Endothelial cell of umbilical vein (primary cell): Measurements from ENCODE around the gene SNAI3. TPM values are rescaled to one million over a fixed set of nuclear protein-coding genes. Genes with fewer than 3 reads are reported as not detected.

Source experiments
- BruUV-seq: library from RNA; stranded (reverse); fragments of 400-500 nt; replicated peaks from 2 replicates; lab custom pipeline; 2021; lab: Mats Ljungman, UMichigan
- CTCF ChIA-PET: fragments of 300-600, 350-600 bp; sonication (Branson Sonifier 250); formaldehyde crosslinking; loops from one replicate; lab custom pipeline; 2021; ENCODE audit warnings: antibody characterized with exemption, inconsistent platforms; lab: Charles Lee
- POLR2A ChIA-PET: fragments of 300-600, 350-600 bp; sonication (Branson Sonifier 250); formaldehyde crosslinking; loops from one replicate; lab custom pipeline; 2021; ENCODE audit warnings: antibody characterized with exemption, inconsistent platforms; lab: Charles Lee
- DNase-seq: peaks from one replicate; pipeline ENCODE4 v3.0.0-alpha.2; 2011; ENCODE audit warnings: low read depth, low spot score
- FAIRE-seq: peaks from 2 replicates; lab custom pipeline; 2011; peaks lifted over from hg19 to GRCh38; lab: Jason Lieb, UNC
- H2AFZ ChIP-seq: 2 replicates; pipeline ENCODE4 v1.6.0; 2012; ENCODE audit warnings: low read depth, low read length, control low read depth, inconsistent platforms
- H3K27ac ChIP-seq: 2 replicates; pipeline ENCODE4 v1.5.1; 2011; ENCODE audit warnings: low read depth, mild to moderate bottlenecking, control low read depth, low read length, moderate library complexity; ENCODE audit not compliant: insufficient read depth
- H3K27me3 ChIP-seq, 2 experiments: 2 replicates each; pipeline versions ENCODE4 v1.6.0 to v1.6.1; 2011; ENCODE audit warnings: low read length in 2 of 2, mixed read lengths in 1 of 2; ENCODE audit not compliant: control insufficient read depth in 2 of 2, insufficient read depth in 2 of 2
- H3K36me3 ChIP-seq, 2 experiments: 2 replicates in 1 of 2; 3 replicates in 1 of 2; pipeline ENCODE4 v1.5.1; 2011; ENCODE audit warnings: low read length in 2 of 2, mild to moderate bottlenecking in 1 of 2, moderate library complexity in 1 of 2; ENCODE audit not compliant: control insufficient read depth in 2 of 2, insufficient read depth in 2 of 2; ENCODE audit errors: extremely low read depth in 1 of 2
- H3K4me1 ChIP-seq: 3 replicates; pipeline ENCODE4 v1.5.1; 2011; ENCODE audit warnings: mild to moderate bottlenecking, low read length; ENCODE audit not compliant: control insufficient read depth, insufficient read depth; ENCODE audit errors: extremely low read depth
- H3K4me2 ChIP-seq: 2 replicates; pipeline ENCODE4 v1.6.1; 2011; ENCODE audit warnings: low read length, control low read depth, mixed read lengths; ENCODE audit not compliant: insufficient read depth
- H3K4me3 ChIP-seq, 3 experiments: fragments of 200-600 bp in 1 of 3; sonication (generic), shearing (Covaris generic) in 1 of 3; replicated peaks in 1 of 3; 2 replicates each; pipeline ENCODE4 v1.5.1; 2011 to 2016; ENCODE audit warnings: control low read depth in 3 of 3, low read length in 3 of 3, mild to moderate bottlenecking in 2 of 3, inconsistent platforms in 1 of 3, low read depth in 1 of 3, moderate library complexity in 1 of 3; ENCODE audit not compliant: insufficient read depth in 1 of 3
- H3K79me2 ChIP-seq: 2 replicates; pipeline ENCODE4 v1.6.0; 2012; ENCODE audit warnings: low read length, inconsistent platforms; ENCODE audit not compliant: control insufficient read depth, insufficient read depth
- H3K9ac ChIP-seq: replicated peaks from 2 replicates; pipeline ENCODE3; 2011; ENCODE audit warnings: low read length, control low read depth; ENCODE audit not compliant: insufficient read depth; ENCODE audit errors: extremely low read depth
- H3K9me1 ChIP-seq: replicated peaks from 3 replicates; pipeline ENCODE4 v1.6.0; 2011; ENCODE audit warnings: mild to moderate bottlenecking, low read length; ENCODE audit not compliant: control insufficient read depth, insufficient read depth; ENCODE audit errors: extremely low read depth
- H3K9me3 ChIP-seq: replicated peaks from 2 replicates; pipeline ENCODE4 v1.5.1; 2012; ENCODE audit warnings: low read length, inconsistent platforms; ENCODE audit not compliant: control insufficient read depth, insufficient read depth
- H4K20me1 ChIP-seq: replicated peaks from 2 replicates; pipeline ENCODE3; 2011; ENCODE audit warnings: mild to moderate bottlenecking, low read length; ENCODE audit not compliant: control insufficient read depth, insufficient read depth; ENCODE audit errors: extremely low read depth
- CTCF ChIP-seq, 2 donors: IDR thresholded peaks; 1 replicate in 1 of 2; 2 replicates in 1 of 2; pipeline ENCODE4 v1.5.1; 2011; ENCODE audit warnings: low read length in 2 of 2, mild to moderate bottlenecking in 2 of 2, moderate library complexity in 2 of 2, control low read depth in 1 of 2, inconsistent platforms in 1 of 2, low read depth in 1 of 2; ENCODE audit not compliant: insufficient read depth in 1 of 2; ENCODE audit errors: extremely low read depth in 1 of 2
- JUN ChIP-seq: IDR thresholded peaks from 2 replicates; pipeline ENCODE4 v1.6.1; 2011; ENCODE audit warnings: borderline replicate concordance, low read depth; ENCODE audit not compliant: insufficient read length, insufficient read depth
- MAX ChIP-seq: IDR thresholded peaks from 2 replicates; pipeline ENCODE4 v1.6.1; 2011; ENCODE audit not compliant: insufficient read depth, insufficient read length
- MYC ChIP-seq: IDR thresholded peaks from one replicate; pipeline ENCODE4 v1.6.1; 2011; ENCODE audit warnings: mild to moderate bottlenecking, low read depth, low read length
- dilution Hi-C: fragments of 300-500 bp; cut with MboI; formaldehyde crosslinking; loops from one replicate; pipeline ENCODE4 v1.15.0; 2019; ENCODE audit warnings: low sequenced_read_pairs; ENCODE audit not compliant: extremely low pct_ligation_motif_present
- intact Hi-C: fragments of 100-400 bp; cut with micrococcal nuclease; formaldehyde crosslinking; loops from one replicate; pipeline ENCODE4 v1.10.0; 2022
- microRNA-seq: library from miRNA; unstranded; fragments of <30 nt; microRNA quantifications from one replicate; pipeline ENCODE4 v1.2.0, GENCODE V29; 2021; ENCODE audit warnings: borderline number of aligned reads, borderline replicate concordance
- polyA plus RNA-seq, 4 experiments: library from polyadenylated mRNA; depleted of rRNA in 3 of 4; stranded (reverse) in 3 of 4; unstranded in 1 of 4; fragments of >200 nt; gene quantifications; 2 replicates each; pipeline versions ENCODE4 v1.2.1 to v1.2.3, GENCODE V29; 2011 to 2012; ENCODE audit warnings: missing spikeins in 1 of 4
- total RNA-seq: library from RNA; stranded (reverse); gene quantifications from 2 replicates; pipeline ENCODE4 v1.2.3, GENCODE V29; 2021

Gene SNAI3
- total and polyA plus RNA-seq, 2 donors (not counting 3 experiments of a cell fraction or from before 2014, with no cell fraction given): 0.30 to 0.31 TPM

GRCh38 chr16:88628512-88628974, 57.8 kb downstream of the SNAI3 start:
- BruUV-seq: no TSS peak
- Histone ChIP-seq H3K9me1 (no peaks in the 10 kb centered on the region), H3K27ac (no peak overlapping the region), H3K27me3 (no peaks in the 10 kb centered on the region), H2AFZ (no peak overlapping the region), H3K36me3 (peaks cover 9 to 34% of the 10 kb centered on the region in 2 experiments), H3K9me3 (no peaks in the 10 kb centered on the region), H3K4me3 (no peak overlapping the region), H4K20me1 (no peaks in the 10 kb centered on the region), H3K9ac (no peak overlapping the region), H3K4me1 (no peaks in the 10 kb centered on the region), H3K4me2 (no peak overlapping the region), H3K79me2 (no peaks in the 10 kb centered on the region)
- POLR2A ChIA-PET: no interaction called here
- dilution Hi-C loops (no loop called here), intact Hi-C loops (no loop called here)
- FAIRE-seq: peak; percentile 56
- DNase-seq: peak; percentile 14
- TF ChIP-seq CTCF (IDR thresholded peaks at IDR 0.05; ENCODE audit: extremely low read depth in 1 of 2, insufficient read depth in 1 of 2, low read depth in 1 of 2, low read length in 2 of 2) (peak; percentile 35 to 40), MYC (no peak), MAX (no peak), JUN (no peak)
- CTCF ChIA-PET: interaction anchor here (0.9 to 1.6 kb wide), 3 partner anchors 16 to 155 kb away, joined by 3 to 4 read pairs (median 3); no protein-coding TSS in a partner anchor

Small RNA genes within 50 kb of the gene (microRNA-seq; reads per million reads assigned to microRNA genes)
- gene MIR4722: not detected

Other genes with a start within 250 kb of the SNAI3 start
- 7.5 and 8.2 TPM in 2 replicates for gene ZFPM1, start 233.2 kb downstream of the SNAI3 start, total RNA-seq
- 0.37 and 0.72 TPM in 2 replicates for gene ZFPM1, start 233.2 kb downstream of the SNAI3 start, polyA plus RNA-seq
- gene ZC3H18, start 116.1 kb downstream of the SNAI3 start, total RNA-seq: 52.8 and 59.6 TPM in 2 replicates
- gene ZC3H18, start 116.1 kb downstream of the SNAI3 start, polyA plus RNA-seq: 12.1 and 12.7 TPM in 2 replicates
- gene IL17C, start 47.9 kb downstream of the SNAI3 start, total RNA-seq: not detected in 2 replicates
- gene IL17C, start 47.9 kb downstream of the SNAI3 start, polyA plus RNA-seq: 0.14 and 0.17 TPM in 2 replicates
- 37.0 and 45.8 TPM in 2 replicates for gene CYBA, start 35.5 kb downstream of the SNAI3 start, total RNA-seq
- gene CYBA, start 35.5 kb downstream of the SNAI3 start, polyA plus RNA-seq: 77.3 and 100 TPM in 2 replicates
- 117 and 142 TPM in 2 replicates for gene MVD, start 23.4 kb downstream of the SNAI3 start, total RNA-seq
- gene MVD, start 23.4 kb downstream of the SNAI3 start, polyA plus RNA-seq: 60.3 and 64.4 TPM in 2 replicates
- gene RNF166, start 19.9 kb upstream of the SNAI3 start, total RNA-seq: 38.8 and 41.8 TPM in 2 replicates
- gene RNF166, start 19.9 kb upstream of the SNAI3 start, polyA plus RNA-seq: 27.6 and 34.0 TPM in 2 replicates
- 33.7 and 37.5 TPM in 2 replicates for gene CTU2, start 20.0 kb upstream of the SNAI3 start, total RNA-seq
- 26.1 and 30.8 TPM in 2 replicates for gene CTU2, start 20.0 kb upstream of the SNAI3 start, polyA plus RNA-seq
- 306 and 322 TPM in 2 replicates for gene PIEZO1, start 98.7 kb upstream of the SNAI3 start, total RNA-seq
- 298 and 393 TPM in 2 replicates for gene PIEZO1, start 98.7 kb upstream of the SNAI3 start, polyA plus RNA-seq
- gene CDT1, start 117.3 kb upstream of the SNAI3 start, total RNA-seq: 26.5 and 30.6 TPM in 2 replicates
- 15.6 and 19.3 TPM in 2 replicates for gene CDT1, start 117.3 kb upstream of the SNAI3 start, polyA plus RNA-seq
- 148 and 152 TPM in 2 replicates for gene APRT, start 125.4 kb upstream of the SNAI3 start, total RNA-seq
- gene APRT, start 125.4 kb upstream of the SNAI3 start, polyA plus RNA-seq: 143 and 179 TPM in 2 replicates
- 32.5 and 40.2 TPM in 2 replicates for gene GALNS, start 170.4 kb upstream of the SNAI3 start, total RNA-seq
- gene GALNS, start 170.4 kb upstream of the SNAI3 start, polyA plus RNA-seq: 21.8 and 23.2 TPM in 2 replicates
- gene TRAPPC2L, start 170.6 kb upstream of the SNAI3 start, total RNA-seq: 61.9 and 80.0 TPM in 2 replicates
- gene TRAPPC2L, start 170.6 kb upstream of the SNAI3 start, polyA plus RNA-seq: 131 and 151 TPM in 2 replicates
- gene PABPN1L, start 180.2 kb upstream of the SNAI3 start, total RNA-seq: not detected in 2 replicates
- not detected in 2 replicates for gene PABPN1L, start 180.2 kb upstream of the SNAI3 start, polyA plus RNA-seq